ENCODE data around the gene PGM2L1. TPM values are rescaled to one million over a fixed set of nuclear protein-coding genes. Genes with fewer than 3 reads are reported as not detected.

Gene PGM2L1
- total and polyA plus RNA-seq, 2 of the 13 experiments (the other 11 are each of a cell fraction or from before 2014, with no cell fraction given): 0.57 to 1.2 TPM

GRCh38 chr11:74370123-74370522 is 28.1 kb downstream of the PGM2L1 start (continued):
- TF ChIP-seq BATF2 (CRISPR knock-in tag; IDR thresholded peaks at IDR 0.05) (no peak), ETV5 (CRISPR knock-in tag; IDR thresholded peaks at IDR 0.05; ENCODE audit: borderline replicate concordance) (no peak), YEATS4 (CRISPR knock-in tag; IDR thresholded peaks at IDR 0.05; ENCODE audit: borderline replicate concordance) (no peak), ARHGAP35 (CRISPR knock-in tag; IDR thresholded peaks at IDR 0.05; ENCODE audit: borderline replicate concordance) (no peak), MTA3 (CRISPR knock-in tag; IDR thresholded peaks at IDR 0.05) (no peak)

- Histone ChIP-seq H3K36me3 (replicated peaks in 1 of 2; ENCODE audit: control insufficient read depth in 1 of 2, insufficient read depth in 2 of 2, low read length in 2 of 2) (no peaks in the 10 kb centered on the region), H3K4me3 (replicated peaks in 1 of 3; ENCODE audit: insufficient read depth in 1 of 3, low read depth in 2 of 3, low read length in 3 of 3) (no peak overlapping the region), H4K20me1 (ENCODE audit: insufficient read depth, low read length) (no peaks in the 10 kb centered on the region), H3K4me2 (ENCODE audit: low read depth, low read length) (no peak overlapping the region), H2AFZ (ENCODE audit: low read length) (no peak overlapping the region), H3K79me2 (ENCODE audit: insufficient read depth, low read length) (no peaks in the 10 kb centered on the region), H3K4me1 (ENCODE audit: insufficient read depth, low read length) (peaks cover 5% of the 10 kb centered on the region), H3K27ac (ENCODE audit: extremely low read length, insufficient read depth, low read length) (no peak overlapping the region), H3K9ac (ENCODE audit: insufficient read depth, low read depth, low read length) (no peak overlapping the region), H3K9me3 (ENCODE audit: low read length) (no peaks in the 10 kb centered on the region), H3K27me3 (ENCODE audit: control insufficient read depth in 1 of 2, insufficient read depth in 2 of 2, low read length in 2 of 2) (no peaks in the 10 kb centered on the region)
- ChIA-PET CTCF (ENCODE audit: low intra/inter-chr PET ratio, low total read pairs) (no interaction called here), POLR2A (no interaction called here)
- in situ Hi-C loops (cut with HindIII; ENCODE audit: extremely low pct_ligation_motif_present, low pct_unique_long_range_greater_than_20kb): no loop called here
- no peak for DNase-seq (ENCODE audit: low spot score)
- 55% methylated on average over 5 of the region's 5 CpGs for WGBS (ENCODE audit: low lambda C conversion rate)
- ATAC-seq: no peak
- no TSS peak for BruUV-seq (replicated peaks)
- intact Hi-C loops (cut with micrococcal nuclease; ENCODE audit: unreplicated experiment): no loop called here
- FAIRE-seq: no peak
- TF ChIP-seq ZSCAN22 (CRISPR knock-in tag; IDR thresholded peaks at IDR 0.05) (no peak), ZBTB40 (IDR thresholded peaks at IDR 0.05) (no peak), ZBTB40 (CRISPR knock-in tag; IDR thresholded peaks at IDR 0.05) (no peak), RFX3 (CRISPR knock-in tag; IDR thresholded peaks at IDR 0.05) (no peak), TAF15 (IDR thresholded peaks at IDR 0.05; ENCODE audit: low read depth, low read length, poor library complexity, severe bottlenecking) (no peak), ZNF570 (CRISPR knock-in tag; IDR thresholded peaks at IDR 0.05; ENCODE audit: borderline replicate concordance) (no peak), HMGA1 (CRISPR knock-in tag; conservative IDR thresholded peaks at IDR 0.05) (no peak), GLI4 (CRISPR knock-in tag; IDR thresholded peaks at IDR 0.05; ENCODE audit: borderline replicate concordance) (no peak), MXD4 (CRISPR knock-in tag; IDR thresholded peaks at IDR 0.05) (no peak), ZNF589 (CRISPR knock-in tag; conservative IDR thresholded peaks at IDR 0.05) (no peak)
These were observed 30.4 kb downstream of the PGM2L1 start for GRCh38 chr11:74367881-74368280.
